KMS-11 (cell line): ENCODE results near the gene CD80.
"Not testable (repeated sequence)": the region's sequence is repeated elsewhere in the genome, so short reads cannot be mapped to it uniquely, and the experiment has no call there.

Experiments
- H2AFZ ChIP-seq: fragments of 200-600 bp; sonication (generic); 2 replicates; pipeline ENCODE4 v1.6.1; 2016; ENCODE audit warnings: antibody characterized with exemption, mixed run types, low read depth
- H3K27ac ChIP-seq: fragments of 200-600 bp; sonication (generic); 2 replicates; pipeline ENCODE4 v1.6.1; 2016; ENCODE audit warnings: mild to moderate bottlenecking, mixed run types
- H3K27me3 ChIP-seq: fragments of 200-600 bp; sonication (generic); 2 replicates; pipeline ENCODE4 v1.6.1; 2017; ENCODE audit warnings: mild to moderate bottlenecking, low read depth, mixed run types, moderate library complexity; ENCODE audit not compliant: insufficient read depth
- H3K36me3 ChIP-seq: fragments of 200-600 bp; sonication (generic); 2 replicates; pipeline ENCODE4 v1.6.1; 2017; ENCODE audit warnings: mild to moderate bottlenecking, mixed run types; ENCODE audit not compliant: insufficient read depth
- H3K4me1 ChIP-seq: fragments of 200-600 bp; sonication (generic); 2 replicates; pipeline ENCODE4 v1.6.1; 2016; ENCODE audit warnings: mild to moderate bottlenecking, low read depth, mixed run types; ENCODE audit not compliant: poor library complexity, severe bottlenecking
- H3K4me2 ChIP-seq: fragments of 200-600 bp; sonication (generic); 2 replicates; pipeline ENCODE4 v1.7.0; 2016; ENCODE audit warnings: mild to moderate bottlenecking, mixed run types
- H3K4me3 ChIP-seq: fragments of 200-600 bp; sonication (generic); IDR thresholded peaks from 2 replicates; pipeline ENCODE4 v1.6.1; 2017; ENCODE audit warnings: low read depth, low read length, mixed read lengths; ENCODE audit not compliant: insufficient read depth
- H3K79me2 ChIP-seq: fragments of 200-600 bp; sonication (generic); 2 replicates; pipeline ENCODE4 v1.6.1; 2016; ENCODE audit warnings: low read depth, mixed run types; ENCODE audit not compliant: insufficient read depth
- H3K9ac ChIP-seq: fragments of 200-600 bp; sonication (generic); 2 replicates; pipeline ENCODE4 v1.6.1; 2016; ENCODE audit warnings: mild to moderate bottlenecking, mixed run types
- H4K20me1 ChIP-seq: fragments of 200-600 bp; sonication (generic); 2 replicates; pipeline ENCODE4 v1.6.1; 2016; ENCODE audit warnings: mild to moderate bottlenecking, mixed run types; ENCODE audit not compliant: insufficient read depth
- CTCF ChIP-seq: fragments of 200-600 bp; sonication (generic); conservative IDR thresholded peaks from 2 replicates; pipeline ENCODE4 v1.6.1; 2017; ENCODE audit warnings: low read depth, mild to moderate bottlenecking, antibody characterized with exemption, low read length, moderate library complexity, mixed read lengths

CD80 gene

DNA sequence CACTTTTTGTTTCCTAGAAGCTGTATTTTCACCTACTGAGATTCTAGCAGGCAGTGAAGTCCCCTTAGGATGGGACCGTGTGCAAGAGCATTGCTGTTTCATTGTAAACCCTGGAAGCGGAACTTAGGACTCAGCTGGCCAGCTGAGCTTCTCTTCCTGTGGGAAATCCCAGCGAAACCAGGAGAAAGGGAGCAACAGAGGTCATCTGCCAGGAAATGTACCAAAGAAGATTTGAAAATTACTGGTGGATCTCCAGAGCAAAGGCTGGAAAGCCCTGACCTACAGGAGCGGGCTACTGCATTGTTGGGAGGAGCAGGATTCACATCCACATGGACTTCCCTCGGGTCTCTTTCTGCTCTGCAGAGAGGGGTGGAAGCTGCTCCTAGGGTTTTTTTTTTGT, 12.3 kb upstream of the CD80 start:
- Histone ChIP-seq H4K20me1 (no peaks in the 10 kb centered on the region), H3K4me1 (peaks cover 29% of the 10 kb centered on the region), H2AFZ (no peak overlapping the region), H3K4me2 (no peak overlapping the region), H3K9ac (no peak overlapping the region), H3K79me2 (no peaks in the 10 kb centered on the region), H3K27ac (no peak overlapping the region), H3K4me3 (no peak overlapping the region), H3K36me3 (no peaks in the 10 kb centered on the region), H3K27me3 (no peaks in the 10 kb centered on the region)
- no peak for TF ChIP-seq CTCF

DNA sequence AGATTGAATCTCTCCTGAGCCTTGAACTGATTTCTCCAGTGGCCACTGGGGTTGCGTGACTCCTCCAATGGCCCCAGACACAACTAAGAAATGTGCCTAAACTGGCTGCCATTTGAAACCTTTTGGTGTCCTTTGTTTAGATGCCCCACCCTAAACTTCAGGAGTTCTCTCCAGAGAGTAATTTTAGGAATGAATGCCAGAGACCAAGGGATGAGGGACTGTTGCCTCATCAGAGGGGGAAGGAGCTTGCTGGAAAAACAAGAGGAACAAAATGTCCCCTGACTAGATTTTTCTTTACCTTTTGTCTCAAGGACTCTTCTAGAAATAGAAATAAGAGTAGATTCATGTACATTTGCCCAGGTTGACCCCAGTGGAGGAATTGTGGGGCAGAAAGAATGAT, 11.8 kb upstream of the CD80 start:
- TF ChIP-seq CTCF: no peak
- H4K20me1 ChIP-seq: no peaks in the 10 kb centered on the region
- H3K4me2 ChIP-seq: no peak overlapping the region
- no peak overlapping the region for H3K9ac ChIP-seq
- no peak overlapping the region for H2AFZ ChIP-seq
- no peaks in the 10 kb centered on the region for H3K79me2 ChIP-seq
- peaks cover 33% of the 10 kb centered on the region for H3K4me1 ChIP-seq
- no peaks in the 10 kb centered on the region for H3K27me3 ChIP-seq
- H3K36me3 ChIP-seq: no peaks in the 10 kb centered on the region
- H3K27ac ChIP-seq: no peak overlapping the region
- no peak overlapping the region for H3K4me3 ChIP-seq

DNA sequence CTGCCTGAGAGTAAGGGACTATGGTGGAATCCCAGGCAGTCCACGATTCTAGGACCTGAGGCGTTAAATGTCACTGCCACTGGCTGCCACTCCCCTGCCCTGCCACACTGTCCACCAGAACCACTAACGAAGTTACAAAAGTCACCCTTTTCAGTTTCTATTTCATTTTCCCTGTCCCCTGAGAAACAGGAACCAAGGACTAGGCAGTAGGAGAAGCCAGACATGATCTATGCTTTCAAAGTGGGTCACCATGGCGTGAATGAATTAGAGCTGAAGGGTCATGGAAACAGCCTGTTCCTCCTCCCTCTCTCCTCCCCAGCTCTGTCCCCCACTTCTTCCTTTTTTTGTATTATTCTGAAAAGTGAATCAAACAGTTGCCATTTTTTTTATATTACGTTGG, 10.8 kb upstream of the CD80 start:
- Histone ChIP-seq H3K27ac (peak overlapping the region; percentile 29), H3K4me2 (peak overlapping the region; percentile 49; the same call in 1 of the 2 replicates)

GRCh38 chr3:119569156-119569555, 9.7 kb upstream of the CD80 start:
- Histone ChIP-seq H3K36me3 (no peaks in the 10 kb centered on the region), H3K27me3 (no peaks in the 10 kb centered on the region), H3K4me1 (peaks cover 41% of the 10 kb centered on the region), H3K4me2 (0 out of 2 replicates have a peak overlapping the region, but pooled peaks have one; percentile 49), H3K79me2 (no peaks in the 10 kb centered on the region), H3K9ac (no peak overlapping the region), H3K27ac (no peak overlapping the region), H2AFZ (no peak overlapping the region), H3K4me3 (no peak overlapping the region), H4K20me1 (no peaks in the 10 kb centered on the region)
- TF ChIP-seq CTCF: no peak

More for the DNA sequence above, 10.8 kb upstream of the CD80 start:
- no peak overlapping the region for H3K4me3 ChIP-seq
- H3K27me3 ChIP-seq: no peaks in the 10 kb centered on the region
- H3K9ac ChIP-seq: no peak overlapping the region
- H3K36me3 ChIP-seq: no peaks in the 10 kb centered on the region
- TF ChIP-seq CTCF: no peak
- H3K79me2 ChIP-seq: no peaks in the 10 kb centered on the region
- peaks cover 41% of the 10 kb centered on the region for H3K4me1 ChIP-seq
- no peaks in the 10 kb centered on the region for H4K20me1 ChIP-seq
- H2AFZ ChIP-seq: peak overlapping the region; percentile 13; the same call in 1 of the 2 replicates

- not testable (repeated sequence) for H3K4me2 ChIP-seq, H3K9ac ChIP-seq
- H3K27ac ChIP-seq: 0 out of 2 replicates have a peak overlapping the region, but pooled peaks have one; percentile 64
Measured at GRCh38 chr3:119563334-119563733, 3.9 kb upstream of the CD80 start.

More at GRCh38 chr3:119563334-119563733, 3.9 kb upstream of the CD80 start:
- not testable (repeated sequence) for H2AFZ ChIP-seq, H3K27me3 ChIP-seq, H4K20me1 ChIP-seq, H3K79me2 ChIP-seq, H3K4me3 ChIP-seq, H3K36me3 ChIP-seq
- H3K4me1 ChIP-seq: peaks cover 51% of the 10 kb centered on the region
